ENCODE data around the gene RFLNA. TPM values are rescaled to one million over a fixed set of nuclear protein-coding genes. Genes with fewer than 3 reads are reported as not detected.

RFLNA gene
- total and polyA plus RNA-seq, 2 donors (not counting 1 experiment from before 2014, with no cell fraction given), result not detected

DNA sequence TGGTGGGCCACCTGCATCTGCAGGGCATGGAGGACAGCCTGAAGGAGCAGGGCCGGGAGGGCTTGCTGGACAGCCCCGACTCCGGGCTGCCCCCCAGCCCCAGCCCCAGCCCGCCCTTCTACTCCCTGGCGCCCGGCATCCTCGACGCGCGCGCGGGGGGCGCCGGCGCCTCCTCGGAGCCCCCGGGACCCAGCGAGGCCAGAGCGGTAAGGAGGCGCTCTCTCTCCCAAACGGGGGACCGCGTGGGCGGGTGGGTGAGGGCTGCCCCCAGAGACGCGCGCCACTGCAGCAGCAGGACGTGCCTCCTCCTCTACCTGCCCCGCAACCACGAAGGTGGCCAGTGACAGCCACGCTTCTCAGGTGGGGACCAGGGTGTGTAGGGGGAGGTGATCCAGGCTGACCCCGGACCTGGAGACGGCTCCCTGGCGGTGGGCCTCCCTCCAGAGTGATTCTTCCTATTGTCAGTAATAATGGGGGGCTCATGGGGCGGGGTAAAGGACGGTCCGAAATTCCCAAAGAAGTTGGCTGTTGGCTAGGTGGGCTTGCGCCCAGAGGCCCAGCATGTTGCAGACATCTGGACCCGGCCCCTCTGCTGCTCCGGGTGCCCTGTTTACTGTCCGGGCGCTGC, 652 bp downstream of the RFLNA start:
- no peak overlapping the region for H3K4me2 ChIP-seq (replicated peaks; ENCODE audit: low read depth, low read length, poor library complexity, severe bottlenecking)
- Mint-ChIP-seq H3K9me3 (ENCODE audit: insufficient read depth) (no peaks in the 10 kb centered on the region), H3K27me3 (peaks cover 37% of the 10 kb centered on the region), H3K4me1 (peaks cover 1% of the 10 kb centered on the region), H3K27ac (no peak overlapping the region), H3K4me3 (no peak overlapping the region)
- no peaks in the 10 kb centered on the region for H3K36me3 ChIP-seq (replicated peaks in 1 of 2; ENCODE audit: control extremely low read depth in 1 of 2, control insufficient read depth in 1 of 2, extremely low read depth in 1 of 2, insufficient read depth in 2 of 2, low read length in 1 of 2)
- WGBS (ENCODE audit: insufficient coverage), result 7% methylated on average over 9 of the region's 42 CpGs
- DNase-seq (no peak), ATAC-seq (ENCODE audit: low read depth) (no peak)
- peaks cover 0 to 5% (median 0%) of the 10 kb centered on the region in 3 donors for H3K9me3 ChIP-seq (ENCODE audit: control extremely low read depth in 1 of 3, control insufficient read depth in 2 of 3, insufficient read depth in 1 of 3, low read length in 2 of 3)
- intact Hi-C loops (cut with micrococcal nuclease), result no loop called here
- H3K4me1 ChIP-seq (ENCODE audit: control insufficient read depth in 2 of 2, insufficient read depth in 2 of 2, low read length in 2 of 2), result peaks cover 0 to 4% of the 10 kb centered on the region in 2 donors
- peaks cover 0 to 23% (median 7%) of the 10 kb centered on the region in 4 experiments for H3K27me3 ChIP-seq (replicated peaks in 1 of 4; ENCODE audit: control extremely low read depth in 1 of 4, control insufficient read depth in 3 of 4, insufficient read depth in 4 of 4, low read length in 3 of 4)
- ChIA-PET POLR2A (no interaction called here), CTCF (no interaction called here)
- no peak overlapping the region for H3K9ac ChIP-seq (ENCODE audit: low read length)
- no peak overlapping the region for H3K27ac ChIP-seq (ENCODE audit: low read length in 2 of 2)
- no peaks in the 10 kb centered on the region for H3K79me2 ChIP-seq (ENCODE audit: control insufficient read depth, insufficient read depth, low read length)
- no peak overlapping the region for H2AFZ ChIP-seq (ENCODE audit: insufficient read depth, low read depth, low read length, poor library complexity, severe bottlenecking)
- TF ChIP-seq, protein P1, sequence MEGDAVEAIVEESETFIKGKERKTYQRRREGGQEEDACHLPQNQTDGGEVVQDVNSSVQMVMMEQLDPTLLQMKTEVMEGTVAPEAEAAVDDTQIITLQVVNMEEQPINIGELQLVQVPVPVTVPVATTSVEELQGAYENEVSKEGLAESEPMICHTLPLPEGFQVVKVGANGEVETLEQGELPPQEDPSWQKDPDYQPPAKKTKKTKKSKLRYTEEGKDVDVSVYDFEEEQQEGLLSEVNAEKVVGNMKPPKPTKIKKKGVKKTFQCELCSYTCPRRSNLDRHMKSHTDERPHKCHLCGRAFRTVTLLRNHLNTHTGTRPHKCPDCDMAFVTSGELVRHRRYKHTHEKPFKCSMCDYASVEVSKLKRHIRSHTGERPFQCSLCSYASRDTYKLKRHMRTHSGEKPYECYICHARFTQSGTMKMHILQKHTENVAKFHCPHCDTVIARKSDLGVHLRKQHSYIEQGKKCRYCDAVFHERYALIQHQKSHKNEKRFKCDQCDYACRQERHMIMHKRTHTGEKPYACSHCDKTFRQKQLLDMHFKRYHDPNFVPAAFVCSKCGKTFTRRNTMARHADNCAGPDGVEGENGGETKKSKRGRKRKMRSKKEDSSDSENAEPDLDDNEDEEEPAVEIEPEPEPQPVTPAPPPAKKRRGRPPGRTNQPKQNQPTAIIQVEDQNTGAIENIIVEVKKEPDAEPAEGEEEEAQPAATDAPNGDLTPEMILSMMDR (IDR thresholded peaks at IDR 0.05), result no peak
- TF ChIP-seq EZH2 (IDR thresholded peaks at IDR 0.05; ENCODE audit: borderline replicate concordance, insufficient read depth, low read depth, low read length, poor library complexity, severe bottlenecking), result no peak
- no peak overlapping the region for H3K4me3 ChIP-seq (ENCODE audit: control extremely low read depth in 1 of 5, extremely low read depth in 1 of 5, insufficient read depth in 1 of 5, low read depth in 2 of 5, low read length in 4 of 5)
- no peaks in the 10 kb centered on the region for H4K20me1 ChIP-seq (ENCODE audit: control insufficient read depth, insufficient read depth, low read length, poor library complexity, severe bottlenecking)

DNA sequence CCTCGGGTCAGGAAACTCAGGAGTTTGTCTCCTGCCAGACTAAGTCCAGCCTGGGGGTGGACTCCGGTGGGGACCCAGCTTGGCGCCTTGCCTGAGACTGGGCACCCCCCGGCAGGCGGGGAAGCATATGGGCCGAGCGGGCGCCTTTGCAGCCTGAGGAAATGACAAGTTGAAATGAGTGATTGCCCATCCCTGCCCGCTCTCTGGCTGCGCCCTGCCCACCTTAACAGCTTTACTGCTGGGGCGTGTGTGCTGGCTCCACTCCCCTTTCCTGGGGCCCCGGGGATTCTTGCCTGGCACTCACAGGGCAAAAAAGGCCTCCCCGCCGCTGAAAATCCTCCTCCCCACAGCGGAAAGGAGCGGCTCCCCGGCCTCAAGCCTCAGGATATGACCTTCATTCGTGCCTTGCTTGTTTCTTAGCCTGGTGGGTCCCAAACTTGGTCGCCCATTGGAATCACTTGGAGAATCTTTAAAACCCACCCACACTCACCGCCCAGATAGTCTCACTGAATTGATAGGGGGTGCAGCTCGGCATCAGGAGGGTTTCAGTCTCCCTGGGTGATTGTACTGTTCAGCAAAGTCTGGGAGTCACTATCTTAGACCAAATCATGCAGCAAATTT, 1.5 kb downstream of the RFLNA start:
- H3K27ac Mint-ChIP-seq, result no peak overlapping the region
- H2AFZ ChIP-seq (ENCODE audit: insufficient read depth, low read depth, low read length, poor library complexity, severe bottlenecking), result no peak overlapping the region
- H3K4me2 ChIP-seq (replicated peaks; ENCODE audit: low read depth, low read length, poor library complexity, severe bottlenecking), result no peak overlapping the region

More for the DNA sequence above, 1.5 kb downstream of the RFLNA start:
- Mint-ChIP-seq H3K9me3 (ENCODE audit: insufficient read depth) (no peaks in the 10 kb centered on the region), H3K4me1 (peaks cover 1% of the 10 kb centered on the region), H3K27me3 (peaks cover 41% of the 10 kb centered on the region), H3K4me3 (no peak overlapping the region)
- no peak overlapping the region for H3K27ac ChIP-seq (ENCODE audit: low read length in 2 of 2)
- H4K20me1 ChIP-seq (ENCODE audit: control insufficient read depth, insufficient read depth, low read length, poor library complexity, severe bottlenecking), result no peaks in the 10 kb centered on the region
- no peak overlapping the region for H3K9ac ChIP-seq (ENCODE audit: low read length)
- DNase-seq, result no peak
- intact Hi-C loops (cut with micrococcal nuclease), result no loop called here
- peaks cover 0 to 5% (median 0%) of the 10 kb centered on the region in 3 donors for H3K9me3 ChIP-seq (ENCODE audit: control extremely low read depth in 1 of 3, control insufficient read depth in 2 of 3, insufficient read depth in 1 of 3, low read length in 2 of 3)
- no peaks in the 10 kb centered on the region for H3K79me2 ChIP-seq (ENCODE audit: control insufficient read depth, insufficient read depth, low read length)
- no peak for TF ChIP-seq EZH2 (IDR thresholded peaks at IDR 0.05; ENCODE audit: borderline replicate concordance, insufficient read depth, low read depth, low read length, poor library complexity, severe bottlenecking)
- TF ChIP-seq, protein P1 (IDR thresholded peaks at IDR 0.05), result no peak
- H3K36me3 ChIP-seq (replicated peaks in 1 of 2; ENCODE audit: control extremely low read depth in 1 of 2, control insufficient read depth in 1 of 2, extremely low read depth in 1 of 2, insufficient read depth in 2 of 2, low read length in 1 of 2), result no peaks in the 10 kb centered on the region
- CTCF ChIA-PET, result no interaction called here
- peaks cover 0 to 4% of the 10 kb centered on the region in 2 donors for H3K4me1 ChIP-seq (ENCODE audit: control insufficient read depth in 2 of 2, insufficient read depth in 2 of 2, low read length in 2 of 2)
- 4% methylated on average over 14 of the region's 21 CpGs for WGBS (ENCODE audit: insufficient coverage)
- no peak for ATAC-seq (ENCODE audit: low read depth)
- no peak overlapping the region for H3K4me3 ChIP-seq (ENCODE audit: control extremely low read depth in 1 of 5, extremely low read depth in 1 of 5, insufficient read depth in 1 of 5, low read depth in 2 of 5, low read length in 4 of 5)
- H3K27me3 ChIP-seq (replicated peaks in 1 of 4; ENCODE audit: control extremely low read depth in 1 of 4, control insufficient read depth in 3 of 4, insufficient read depth in 4 of 4, low read length in 3 of 4), result peaks cover 0 to 23% (median 7%) of the 10 kb centered on the region in 4 experiments
- POLR2A ChIA-PET, result no interaction called here
